OCI-M2 (cell line): ENCODE results near the gene TRUB1.
A peak's percentile ranks its signal among the peaks of the same experiment; 100 is the strongest.
"Not testable (repeated sequence)": the region's sequence is repeated elsewhere in the genome, so short reads cannot be mapped to it uniquely, and the experiment has no call there.

Source experiments
- DNase-seq: peaks from one replicate; lab custom pipeline; 2025; ENCODE audit not compliant: unreplicated experiment; lab: John Stamatoyannopoulos, UW

The TRUB1 gene

GRCh38 chr10:114923551-114923950 is 14.4 kb upstream of the TRUB1 start:
- no peak for DNase-seq

GRCh38 chr10:114925587-114926586 is 12.1 kb upstream of the TRUB1 start:
- peak; percentile 24 for DNase-seq

DNA sequence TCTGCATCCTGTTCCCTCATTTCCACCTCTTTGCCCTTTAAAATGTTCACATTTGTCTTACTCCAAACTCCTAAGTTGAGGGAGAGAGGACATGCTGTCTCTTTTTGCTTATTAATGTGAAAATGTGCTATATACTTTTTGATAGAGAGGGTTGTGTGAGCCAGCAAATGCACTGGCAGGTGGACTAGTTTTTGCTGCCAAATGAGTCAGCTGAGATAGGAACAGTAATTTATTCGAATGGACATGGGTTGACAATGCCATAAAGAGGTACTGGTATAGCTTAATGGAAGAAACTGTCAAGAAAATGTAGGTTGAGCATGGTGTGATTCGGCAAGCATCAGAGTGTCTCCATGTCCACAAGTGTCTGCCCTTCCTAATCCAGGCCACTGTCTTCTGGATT is 9.2 kb upstream of the TRUB1 start:
- DNase-seq = no peak

- DNase-seq = no peak
Measured at GRCh38 chr10:114930320-114930719, 7.7 kb upstream of the TRUB1 start.

- no peak for DNase-seq
Measured at GRCh38 chr10:114931072-114931679, 6.8 kb upstream of the TRUB1 start.

GRCh38 chr10:114932225-114932624 is 5.8 kb upstream of the TRUB1 start:
- no peak for DNase-seq

GRCh38 chr10:114932945-114933344 is 5.0 kb upstream of the TRUB1 start:
- DNase-seq = no peak

- DNase-seq = no peak
Measured at GRCh38 chr10:114933588-114933987, 4.4 kb upstream of the TRUB1 start.

- not testable (repeated sequence) for DNase-seq
Measured at GRCh38 chr10:114933995-114934394, 4.0 kb upstream of the TRUB1 start.

GRCh38 chr10:114938856-114939193 is 830 bp downstream of the TRUB1 start:
- DNase-seq = no peak

GRCh38 chr10:114940735-114941134 is 2.7 kb downstream of the TRUB1 start:
- no peak for DNase-seq

DNA sequence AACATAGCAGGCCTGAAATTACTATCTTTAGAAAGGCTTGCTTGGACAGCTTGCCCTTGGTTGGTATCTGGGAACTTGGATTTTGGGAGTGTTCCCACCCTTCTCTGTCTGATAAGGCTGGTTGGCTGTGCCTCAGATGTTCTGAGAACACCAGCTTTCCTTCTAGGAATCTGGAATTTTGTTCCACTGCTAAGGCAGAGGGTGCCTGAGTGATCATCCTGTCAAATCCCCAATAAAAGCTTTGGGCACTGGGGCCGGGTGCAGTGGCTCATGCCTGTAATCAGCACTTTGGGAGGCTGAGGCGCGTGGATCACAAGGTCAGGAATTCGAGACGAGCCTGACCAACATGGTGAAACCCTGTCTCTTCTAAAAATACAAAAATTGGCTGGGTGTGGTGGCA is 5.0 kb downstream of the TRUB1 start:
- DNase-seq = no peak

- DNase-seq = no peak
Measured at GRCh38 chr10:114953047-114953446, 15.1 kb downstream of the TRUB1 start.

DNA sequence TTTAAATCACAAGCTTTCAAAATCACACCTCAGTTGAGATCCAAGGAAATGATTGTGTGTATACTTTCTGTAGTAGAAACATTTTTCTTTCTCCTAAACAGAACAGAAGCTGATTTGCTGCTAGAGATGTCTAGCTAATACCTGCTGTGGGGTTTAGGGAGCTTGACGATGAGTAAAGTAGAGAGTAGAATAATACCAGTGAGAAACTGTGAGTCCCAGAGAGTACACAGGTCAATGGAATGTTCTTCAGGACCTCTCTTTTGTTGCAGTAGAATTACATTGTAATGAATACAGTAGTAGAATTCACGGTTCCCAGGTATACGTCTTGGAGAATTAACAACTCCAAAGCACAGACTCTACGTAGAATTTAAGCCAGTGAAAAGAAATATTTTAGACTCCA is 18.0 kb downstream of the TRUB1 start:
- DNase-seq = no peak

GRCh38 chr10:114956466-114956865 is 18.5 kb downstream of the TRUB1 start:
- DNase-seq = no peak

DNA sequence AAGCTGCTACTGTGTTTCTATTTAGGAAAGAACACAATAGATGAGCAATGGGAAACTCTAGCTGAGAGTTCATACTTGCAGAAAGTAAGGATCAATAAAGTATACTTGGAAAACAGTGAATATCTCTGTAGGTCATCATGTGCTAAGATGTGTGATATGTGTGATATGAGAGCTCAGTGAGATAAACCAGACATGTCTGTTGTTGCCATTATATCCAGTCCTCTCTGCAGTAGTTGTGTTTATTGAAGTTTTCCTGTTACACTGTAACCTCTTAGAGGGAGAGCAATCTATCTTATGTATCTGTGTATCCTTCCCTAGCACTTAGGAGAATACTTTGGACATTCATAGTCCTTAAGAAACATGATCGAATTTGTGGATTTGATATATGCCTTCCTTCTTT is 19.1 kb downstream of the TRUB1 start:
- no peak for DNase-seq

- DNase-seq = no peak
Measured at GRCh38 chr10:114957673-114958072, 19.7 kb downstream of the TRUB1 start.

GRCh38 chr10:114962441-114962840 is 24.4 kb downstream of the TRUB1 start:
- no peak for DNase-seq

DNA sequence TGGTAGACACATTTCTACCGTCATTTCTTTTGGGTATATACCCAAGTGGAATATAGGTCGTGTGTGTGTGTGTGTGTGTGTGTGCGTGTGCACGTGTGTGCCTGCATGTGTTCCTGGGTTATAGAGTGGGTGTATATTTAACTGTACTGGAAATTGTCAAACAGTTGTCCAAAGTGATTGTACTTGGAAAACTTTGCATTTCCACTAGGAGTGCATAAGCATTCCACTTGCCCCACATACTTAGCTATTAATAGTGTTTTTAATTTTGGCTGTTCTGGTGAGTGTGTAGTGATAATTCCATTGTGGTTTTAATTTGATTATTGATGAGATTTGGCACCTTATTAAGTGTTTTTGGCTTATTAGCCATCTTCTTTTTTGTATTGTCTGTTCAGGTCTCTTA is 25.9 kb downstream of the TRUB1 start:
- DNase-seq = no peak

DNA sequence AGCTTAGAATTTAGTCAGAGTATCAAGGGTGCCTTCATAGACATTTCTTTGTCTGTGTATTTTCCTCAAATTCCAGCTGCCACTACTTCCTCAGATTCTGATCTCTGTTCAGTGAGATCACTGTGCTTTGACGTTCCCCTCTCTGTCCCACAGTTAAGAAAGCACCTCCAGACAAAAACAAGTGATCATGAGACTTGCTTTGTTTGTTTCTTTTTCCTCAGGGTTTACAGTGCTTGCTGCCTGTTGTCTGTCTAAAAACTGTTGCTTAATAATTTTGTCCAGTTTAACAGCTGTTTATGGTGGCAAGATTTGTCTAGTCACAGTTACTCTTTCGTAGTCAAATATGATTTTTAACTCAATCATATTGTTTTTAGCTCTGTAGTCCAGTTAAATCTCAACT is 29.1 kb downstream of the TRUB1 start:
- DNase-seq = no peak

DNA sequence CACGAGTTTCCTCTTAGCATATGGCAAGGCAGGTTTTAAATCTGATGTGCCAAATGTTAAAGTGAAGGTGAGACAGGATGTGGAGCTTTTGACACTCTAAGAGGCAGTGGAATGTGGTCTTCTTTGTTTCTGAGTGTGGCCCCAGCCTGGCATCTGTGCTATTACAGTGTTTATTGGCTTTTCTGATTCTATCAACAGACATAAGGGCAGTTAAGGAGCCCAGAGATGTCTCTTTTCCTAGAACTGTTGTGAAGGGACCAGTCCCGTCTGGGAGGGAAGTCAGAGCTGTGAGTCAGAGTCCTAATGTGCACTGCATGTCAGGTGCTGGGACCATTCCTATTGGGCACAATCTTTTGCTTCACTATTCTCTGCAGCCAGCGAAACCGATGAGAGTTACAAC is 32.5 kb downstream of the TRUB1 start:
- no peak for DNase-seq

DNA sequence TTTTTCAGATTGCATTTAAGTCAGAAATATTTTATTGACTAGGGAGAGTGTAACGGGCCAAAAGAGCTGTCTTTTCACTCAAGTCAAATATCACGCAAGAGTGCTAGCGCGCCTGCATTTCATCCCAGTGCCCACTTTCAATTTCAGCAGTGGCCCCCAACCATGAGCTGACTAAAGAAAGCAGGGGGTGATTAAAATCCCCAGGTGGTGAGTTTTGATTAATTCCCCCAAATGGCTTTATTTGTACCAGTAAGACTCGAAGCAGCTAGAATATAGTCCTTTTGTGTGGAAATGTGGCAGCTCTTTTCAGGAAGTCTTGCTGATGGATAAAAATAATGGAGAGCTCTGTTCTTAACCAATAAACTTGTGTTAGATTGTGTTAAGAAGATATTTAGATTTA is 35.3 kb downstream of the TRUB1 start:
- DNase-seq = no peak

- DNase-seq = no peak
Measured at GRCh38 chr10:114973997-114974396, 36.0 kb downstream of the TRUB1 start.
